ENCODE results near the gene NHS.

The NHS gene

GRCh38 chrX:17374619-17375366 is at the start of gene NHS:
Gene NHS (plus strand): TSS chrX:17375200. CDS start chrX:17375758, 558 bp downstream.
- Mint-ChIP-seq H3K27me3 (peaks cover 22% of the 10 kb centered on the region), H3K36me3 (no peaks in the 10 kb centered on the region), H3K9me3 (no peaks in the 10 kb centered on the region), H3K4me3 (no peak within 1 kb of the TSS), H3K27ac (no peak within 1 kb of the TSS), H3K4me1 (peaks cover 6% of the 10 kb centered on the region)

DNA sequence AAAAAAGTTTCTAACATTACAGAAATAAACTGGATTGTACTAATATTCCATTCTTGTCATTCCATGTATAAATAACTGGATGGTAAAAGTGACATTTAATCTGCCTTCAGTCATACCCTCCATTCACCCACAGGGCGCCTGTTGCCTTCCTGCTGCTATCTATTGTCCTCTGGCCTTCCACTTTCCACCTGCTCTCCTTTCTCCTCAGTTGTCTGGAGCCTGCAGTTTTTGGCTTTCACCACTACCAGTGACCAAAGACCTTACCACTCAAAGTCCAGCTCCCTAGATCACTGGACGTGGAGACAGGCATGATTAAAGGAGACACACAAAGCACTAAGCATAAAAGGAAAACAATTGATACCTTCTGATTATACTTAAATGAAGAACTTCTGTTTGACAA is 46.2 kb upstream of the NHS start:
- Mint-ChIP-seq H3K27me3 (no peaks in the 10 kb centered on the region), H3K27ac (no peak overlapping the region), H3K4me3 (no peak overlapping the region), H3K36me3 (no peaks in the 10 kb centered on the region), H3K9me3 (no peaks in the 10 kb centered on the region), H3K4me1 (no peaks in the 10 kb centered on the region)

GRCh38 chrX:17336377-17336776 is 38.6 kb upstream of the NHS start:
- H3K4me1 Mint-ChIP-seq: no peaks in the 10 kb centered on the region
- no peak overlapping the region for H3K4me3 Mint-ChIP-seq
- H3K36me3 Mint-ChIP-seq: no peaks in the 10 kb centered on the region
- H3K27ac Mint-ChIP-seq: no peak overlapping the region
- H3K27me3 Mint-ChIP-seq: peaks cover 2% of the 10 kb centered on the region
- no peaks in the 10 kb centered on the region for H3K9me3 Mint-ChIP-seq

GRCh38 chrX:17355976-17356375 is 19.0 kb upstream of the NHS start:
- H3K36me3 Mint-ChIP-seq: no peaks in the 10 kb centered on the region
- H3K4me1 Mint-ChIP-seq: no peaks in the 10 kb centered on the region
- peaks cover 9% of the 10 kb centered on the region for H3K9me3 Mint-ChIP-seq
- no peak overlapping the region for H3K27ac Mint-ChIP-seq
- H3K27me3 Mint-ChIP-seq: no peaks in the 10 kb centered on the region
- H3K4me3 Mint-ChIP-seq: no peak overlapping the region

DNA sequence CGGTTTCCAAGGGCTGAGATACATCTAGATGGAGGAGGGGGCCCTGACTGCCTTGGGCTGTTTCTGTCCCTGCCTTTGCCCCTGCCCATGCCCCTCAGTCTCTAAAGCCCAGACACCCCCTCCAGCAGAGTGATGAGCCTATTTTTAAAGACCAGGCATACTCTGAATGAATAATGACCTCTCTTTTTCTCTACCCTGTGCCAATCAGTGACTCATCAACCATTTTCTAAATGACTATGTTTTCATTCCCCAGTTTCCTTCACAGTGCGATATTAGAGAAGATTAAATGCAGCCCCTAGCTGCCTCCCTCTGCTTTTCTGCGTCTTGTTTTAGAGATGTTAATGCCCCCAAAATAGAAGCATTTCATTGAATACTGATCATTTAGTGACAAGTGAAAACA is 15.5 kb upstream of the NHS start:
- Mint-ChIP-seq H3K27me3 (no peaks in the 10 kb centered on the region), H3K27ac (no peak overlapping the region), H3K4me1 (no peaks in the 10 kb centered on the region), H3K4me3 (no peak overlapping the region), H3K9me3 (no peaks in the 10 kb centered on the region), H3K36me3 (no peaks in the 10 kb centered on the region)

GRCh38 chrX:17361620-17362019 is 13.4 kb upstream of the NHS start:
- Mint-ChIP-seq H3K27ac (no peak overlapping the region), H3K4me1 (no peaks in the 10 kb centered on the region), H3K4me3 (no peak overlapping the region), H3K27me3 (peaks cover 2% of the 10 kb centered on the region), H3K36me3 (no peaks in the 10 kb centered on the region), H3K9me3 (no peaks in the 10 kb centered on the region)

DNA sequence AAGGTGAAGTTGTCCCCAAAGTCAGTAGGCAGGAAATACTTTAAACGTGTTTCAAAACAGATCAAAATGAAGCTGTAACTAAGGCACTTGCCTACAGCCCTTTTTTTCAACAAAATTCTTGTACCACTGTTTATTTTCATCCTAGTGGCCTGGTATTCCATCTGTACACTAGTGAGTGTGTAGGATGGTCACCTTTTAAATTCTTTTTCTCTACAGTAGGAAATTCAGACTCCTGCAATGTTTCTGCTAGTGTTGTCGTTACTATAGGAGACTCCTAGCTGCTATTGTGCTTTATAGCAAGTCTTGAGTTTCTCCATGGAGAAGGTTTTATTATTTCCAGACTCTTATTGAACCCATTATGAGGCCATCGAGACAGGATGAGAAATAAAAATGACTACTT is 7.0 kb upstream of the NHS start:
- H3K9me3 Mint-ChIP-seq: no peaks in the 10 kb centered on the region
- H3K4me1 Mint-ChIP-seq: no peaks in the 10 kb centered on the region
- no peak overlapping the region for H3K4me3 Mint-ChIP-seq
- H3K36me3 Mint-ChIP-seq: no peaks in the 10 kb centered on the region
- peaks cover 10% of the 10 kb centered on the region for H3K27me3 Mint-ChIP-seq
- no peak overlapping the region for H3K27ac Mint-ChIP-seq

GRCh38 chrX:17369309-17369708 is 5.7 kb upstream of the NHS start:
- H3K27ac Mint-ChIP-seq: no peak overlapping the region
- H3K27me3 Mint-ChIP-seq: peaks cover 11% of the 10 kb centered on the region
- no peaks in the 10 kb centered on the region for H3K9me3 Mint-ChIP-seq
- H3K4me1 Mint-ChIP-seq: no peaks in the 10 kb centered on the region
- H3K36me3 Mint-ChIP-seq: no peaks in the 10 kb centered on the region
- no peak overlapping the region for H3K4me3 Mint-ChIP-seq

GRCh38 chrX:17370191-17370590 is 4.8 kb upstream of the NHS start:
- no peaks in the 10 kb centered on the region for H3K9me3 Mint-ChIP-seq

GRCh38 chrX:17372052-17372451 is 2.9 kb upstream of the NHS start:
- H3K27ac Mint-ChIP-seq: no peak overlapping the region
- peaks cover 9% of the 10 kb centered on the region for H3K27me3 Mint-ChIP-seq
- H3K9me3 Mint-ChIP-seq: no peaks in the 10 kb centered on the region
- H3K4me3 Mint-ChIP-seq: no peak overlapping the region
- H3K36me3 Mint-ChIP-seq: no peaks in the 10 kb centered on the region
- no peaks in the 10 kb centered on the region for H3K4me1 Mint-ChIP-seq

More at GRCh38 chrX:17370191-17370590, 4.8 kb upstream of the NHS start:
- peaks cover 11% of the 10 kb centered on the region for H3K27me3 Mint-ChIP-seq
- no peaks in the 10 kb centered on the region for H3K36me3 Mint-ChIP-seq
- H3K27ac Mint-ChIP-seq: no peak overlapping the region
- H3K4me3 Mint-ChIP-seq: no peak overlapping the region
- no peaks in the 10 kb centered on the region for H3K4me1 Mint-ChIP-seq

- Mint-ChIP-seq H3K9me3 (no peaks in the 10 kb centered on the region), H3K27me3 (peaks cover 17% of the 10 kb centered on the region), H3K4me1 (peaks cover 6% of the 10 kb centered on the region), H3K36me3 (no peaks in the 10 kb centered on the region), H3K4me3 (no peak overlapping the region), H3K27ac (no peak overlapping the region)
Observed at GRCh38 chrX:17373337-17373736, 1.7 kb upstream of the NHS start.

GRCh38 chrX:17375367-17375636 is 302 bp downstream of the NHS start:
- Mint-ChIP-seq H3K4me1 (peaks cover 6% of the 10 kb centered on the region), H3K9me3 (no peaks in the 10 kb centered on the region), H3K27ac (no peak overlapping the region), H3K4me3 (no peak overlapping the region), H3K36me3 (no peaks in the 10 kb centered on the region), H3K27me3 (peaks cover 25% of the 10 kb centered on the region)

DNA sequence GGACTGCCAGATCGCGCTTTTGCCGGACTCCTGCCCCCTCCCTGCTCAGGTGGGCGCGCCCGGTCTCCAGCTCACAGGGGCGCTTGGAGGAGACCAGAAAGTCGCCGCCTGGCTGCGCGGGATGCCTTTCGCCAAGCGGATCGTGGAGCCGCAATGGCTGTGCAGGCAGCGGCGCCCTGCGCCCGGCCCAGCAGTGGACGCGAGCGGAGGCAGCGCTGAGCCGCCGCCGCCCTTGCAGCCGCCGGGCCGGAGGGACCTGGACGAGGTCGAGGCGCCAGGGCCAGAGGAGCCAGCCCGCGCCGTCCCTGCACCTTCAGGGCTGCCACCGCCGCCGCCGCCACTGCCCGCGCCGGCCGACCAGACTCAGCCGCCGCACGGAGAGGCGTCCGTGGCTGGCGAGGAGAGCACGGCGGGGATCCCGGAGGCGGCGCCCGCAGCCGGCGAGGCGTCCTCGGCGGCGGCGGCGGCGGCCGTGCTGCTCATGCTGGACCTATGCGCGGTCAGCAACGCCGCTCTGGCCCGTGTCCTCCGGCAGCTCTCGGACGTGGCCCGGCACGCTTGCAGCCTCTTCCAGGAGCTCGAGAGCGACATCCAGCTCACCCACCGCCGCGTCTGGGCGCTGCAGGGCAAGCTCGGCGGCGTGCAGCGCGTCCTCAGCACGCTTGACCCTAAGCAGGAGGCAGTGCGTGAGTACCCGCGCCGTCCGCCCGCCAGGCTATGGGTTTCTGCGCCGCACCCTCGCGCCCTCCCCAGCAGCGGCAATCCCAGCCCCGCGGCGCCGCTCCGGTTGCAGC is 834 bp downstream of the NHS start:
- Mint-ChIP-seq H3K4me1 (peaks cover 6% of the 10 kb centered on the region), H3K36me3 (no peaks in the 10 kb centered on the region), H3K27me3 (peaks cover 25% of the 10 kb centered on the region), H3K9me3 (no peaks in the 10 kb centered on the region), H3K4me3 (no peak overlapping the region), H3K27ac (no peak overlapping the region)

GRCh38 chrX:17376431-17377077 is 1.6 kb downstream of the NHS start:
- Mint-ChIP-seq H3K36me3 (no peaks in the 10 kb centered on the region), H3K27ac (no peak overlapping the region), H3K27me3 (peaks cover 24% of the 10 kb centered on the region), H3K4me3 (no peak overlapping the region), H3K4me1 (peaks cover 6% of the 10 kb centered on the region), H3K9me3 (no peaks in the 10 kb centered on the region)

GRCh38 chrX:17377091-17377717 is 2.2 kb downstream of the NHS start:
- Mint-ChIP-seq H3K4me3 (no peak overlapping the region), H3K27ac (no peak overlapping the region), H3K9me3 (peaks cover 3% of the 10 kb centered on the region), H3K27me3 (peaks cover 23% of the 10 kb centered on the region), H3K4me1 (peaks cover 6% of the 10 kb centered on the region), H3K36me3 (no peaks in the 10 kb centered on the region)

DNA sequence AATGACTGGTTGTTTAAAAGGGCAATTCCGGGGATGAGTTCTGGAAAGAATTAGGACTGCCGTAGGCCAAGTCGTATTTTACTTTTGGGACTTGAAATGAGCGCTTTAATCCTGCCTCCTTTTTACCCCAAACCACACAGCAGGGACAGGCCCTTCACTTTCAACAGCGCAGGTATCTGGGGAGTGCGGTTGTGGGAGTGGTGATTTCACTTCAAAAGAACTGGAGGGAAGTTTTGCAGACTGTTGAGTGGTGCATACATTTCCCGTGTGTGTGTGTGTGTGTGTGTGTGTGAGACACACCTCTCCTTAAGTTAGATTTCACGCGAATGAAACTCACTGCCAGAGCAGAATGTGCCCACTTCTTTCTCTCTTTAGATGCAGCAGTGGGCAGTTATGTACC is 2.8 kb downstream of the NHS start:
- Mint-ChIP-seq H3K36me3 (no peaks in the 10 kb centered on the region), H3K27ac (no peak overlapping the region), H3K4me1 (peaks cover 6% of the 10 kb centered on the region), H3K4me3 (no peak overlapping the region), H3K9me3 (peaks cover 8% of the 10 kb centered on the region), H3K27me3 (peaks cover 24% of the 10 kb centered on the region)
